K562 (cell line): Measurements from ENCODE around the gene PALLD. TPM values are rescaled to one million over a fixed set of nuclear protein-coding genes. Genes with fewer than 3 reads are reported as not detected.

Source experiments
- ATAC-seq: fragments of 200-7000 bp; cut with Tn5 transposase; 3 replicates; pipeline ENCODE4 v1.9.1; 2020; ENCODE audit warnings: moderate library complexity
- BruUV-seq: library from RNA; stranded (reverse); fragments of 400-500 nt; replicated peaks from 2 replicates; lab custom pipeline; 2021; lab: Mats Ljungman, UMichigan
- CTCF ChIA-PET: fragments of 300-600 bp; formaldehyde crosslinking; extraction: SDS; loops from one replicate; lab custom pipeline; 2021; ENCODE audit warnings: low intra/inter-chr PET ratio; lab: Yijun Ruan, JAX
- POLR2A ChIA-PET: fragments of 300-600, 350-650 bp; sonication (Branson Sonifier 250); formaldehyde crosslinking; extraction: SDS; loops from one replicate; lab custom pipeline; 2021; ENCODE audit warnings: antibody characterized with exemption, inconsistent platforms; lab: Yijun Ruan, JAX
- DNase-seq, 4 experiments: peaks; one replicate each; pipeline versions ENCODE4 v3.0.0 to v3.0.0-alpha.2; 2011 to 2018; ENCODE audit warnings: low spot score in 3 of 4, mixed read lengths in 3 of 4; ENCODE audit errors: extremely low read depth in 1 of 4
- FAIRE-seq: peaks from 2 replicates; lab custom pipeline; 2011; peaks lifted over from hg19 to GRCh38; lab: Jason Lieb, UNC
- H2AFZ ChIP-seq: 2 replicates; pipeline ENCODE4 v1.6.0; 2011; ENCODE audit warnings: low read depth, low read length, control low read depth, inconsistent platforms
- H3K27ac ChIP-seq: fragments of 200-600 bp; 3 replicates; pipeline ENCODE4 v1.8.0; 2011; ENCODE audit warnings: low read depth, mild to moderate bottlenecking, control low read depth, inconsistent platforms, low read length, moderate library complexity, mixed read lengths; ENCODE audit errors: extremely low read depth
- H3K27me3 ChIP-seq, 2 experiments: fragments of 300-600 bp in 1 of 2; 2 replicates in 1 of 2; 3 replicates in 1 of 2; pipeline versions ENCODE4 v1.6.0 to v1.8.0; 2011; ENCODE audit warnings: inconsistent platforms in 2 of 2, low read length in 2 of 2, mild to moderate bottlenecking in 1 of 2, mixed read lengths in 1 of 2, moderate library complexity in 1 of 2; ENCODE audit not compliant: control insufficient read depth in 2 of 2, insufficient read depth in 2 of 2
- H3K36me3 ChIP-seq: fragments of 300-600 bp; 3 replicates; pipeline ENCODE4 v1.8.0; 2011; ENCODE audit warnings: mild to moderate bottlenecking, low read length, inconsistent platforms; ENCODE audit not compliant: control insufficient read depth, insufficient read depth
- H3K4me1 ChIP-seq, 2 experiments: fragments of 200-600 bp in 1 of 2; replicated peaks in 1 of 2; 2 replicates in 1 of 2; 3 replicates in 1 of 2; pipeline versions ENCODE4 v1.5.1 to v1.8.0; 2011; ENCODE audit warnings: inconsistent platforms in 2 of 2, low read length in 2 of 2, mild to moderate bottlenecking in 1 of 2, mixed read lengths in 1 of 2, moderate library complexity in 1 of 2; ENCODE audit not compliant: control insufficient read depth in 2 of 2, insufficient read depth in 2 of 2
- H3K4me2 ChIP-seq: 2 replicates; pipeline ENCODE4 v1.6.1; 2011; ENCODE audit warnings: low read length, control low read depth, inconsistent platforms, mixed read lengths; ENCODE audit not compliant: insufficient read depth
- H3K4me3 ChIP-seq: fragments of 200-600 bp; sonication (generic), shearing (Covaris generic); 2 replicates; pipeline ENCODE4 v1.5.1; 2016; ENCODE audit warnings: control low read depth, inconsistent platforms
- H3K79me2 ChIP-seq: fragments of 200-600 bp; 3 replicates; pipeline ENCODE4 v1.8.0; 2011; ENCODE audit warnings: low read length, inconsistent platforms; ENCODE audit not compliant: control insufficient read depth, insufficient read depth
- H3K9ac ChIP-seq, 2 experiments: 2 replicates each; pipeline versions ENCODE4 v1.6.0 to v1.6.1; 2011; ENCODE audit warnings: low read depth in 2 of 2, low read length in 2 of 2, control low read depth in 1 of 2, inconsistent platforms in 1 of 2, mild to moderate bottlenecking in 1 of 2, mixed read lengths in 1 of 2; ENCODE audit not compliant: insufficient read depth in 1 of 2
- H3K9me1 ChIP-seq: one replicate; pipeline ENCODE4 v1.6.0; 2011; ENCODE audit warnings: inconsistent platforms, mild to moderate bottlenecking, low read length, moderate library complexity; ENCODE audit not compliant: control insufficient read depth, insufficient read depth
- H3K9me3 ChIP-seq: replicated peaks from 2 replicates; pipeline ENCODE4 v1.5.1; 2011; ENCODE audit warnings: low read depth, low read length, inconsistent platforms; ENCODE audit not compliant: control insufficient read depth, insufficient read depth
- H4K20me1 ChIP-seq: replicated peaks from 2 replicates; pipeline ENCODE4 v1.6.1; 2011; ENCODE audit warnings: low read length, inconsistent platforms, mixed read lengths; ENCODE audit not compliant: control insufficient read depth, insufficient read depth
- ARID1B ChIP-seq: fragments of 450-650 bp; IDR thresholded peaks from 2 replicates; pipeline ENCODE4 v1.6.1; 2016; ENCODE audit warnings: antibody characterized with exemption, mild to moderate bottlenecking, inconsistent platforms
- BRF2 ChIP-seq: IDR thresholded peaks from 3 replicates; pipeline ENCODE4 v1.6.1; 2011; ENCODE audit warnings: borderline replicate concordance, mild to moderate bottlenecking; ENCODE audit not compliant: insufficient read length, insufficient read depth
- CC2D1A ChIP-seq: fragments of 450-650 bp; IDR thresholded peaks from 2 replicates; pipeline ENCODE4 v1.6.1; 2017; ENCODE audit warnings: mild to moderate bottlenecking
- MECOM ChIP-seq: fragments of 250-450 bp; sonication (Bioruptor Pico); IDR thresholded peaks from 2 replicates; pipeline ENCODE4 v1.8.0; 2022; ENCODE audit warnings: inconsistent platforms
- NCOA1 ChIP-seq: fragments of 450-650 bp; IDR thresholded peaks from 2 replicates; pipeline ENCODE4 v1.6.1; 2016; ENCODE audit warnings: low read depth
- SRSF3 ChIP-seq: fragments of 200-400 bp; formaldehyde crosslinking; IDR thresholded peaks from 2 replicates; pipeline ENCODE4 v1.6.1; 2016; ENCODE audit warnings: mild to moderate bottlenecking, low read length, moderate library complexity; ENCODE audit not compliant: insufficient read depth
- STAT5B ChIP-seq: fragments of 250-450 bp; sonication (Bioruptor Pico); IDR thresholded peaks from 2 replicates; pipeline ENCODE4 v1.8.0; 2021; ENCODE audit warnings: mild to moderate bottlenecking, inconsistent platforms
- ZNF124 ChIP-seq: sonication (generic); formaldehyde crosslinking; IDR thresholded peaks from 2 replicates; pipeline ENCODE4 v1.8.1; 2022; ENCODE audit warnings: missing genetic modification reagents
- ZNF280B ChIP-seq: fragments of 250-450 bp; sonication (Bioruptor Pico); IDR thresholded peaks from 2 replicates; pipeline ENCODE4 v1.5.1; 2021; ENCODE audit warnings: mild to moderate bottlenecking
- WGBS: fragments of 100-300 bp; shearing (Covaris generic); methylation state at CpG from one replicate; pipeline ENCODE4 v1.1.6; 2016; ENCODE audit warnings: low coverage, mixed read lengths; ENCODE audit not compliant: insufficient coverage; ENCODE audit errors: missing lambda C conversion rate; 5-methylcytosine and 5-hydroxymethylcytosine counted together
- in situ Hi-C: fragments of 300-500 bp; cut with MboI; formaldehyde crosslinking; loops from 4 replicates; pipeline ENCODE4 v1.15.0; 2018; ENCODE audit warnings: inconsistent platforms, mixed read lengths
- intact Hi-C: fragments of 100-400 bp; cut with micrococcal nuclease; formaldehyde crosslinking; loops from 2 replicates; pipeline ENCODE4 v1.14.2; 2022
- polyA plus RNA-seq, 8 experiments: library from polyadenylated mRNA; depleted of rRNA in 4 of 8; stranded (reverse) in 5 of 8; unstranded in 3 of 8; fragments of >200 nt; fragmentation: Nextera tagmentation in 2 of 8; fragmentation: Illumina TruSeq in 1 of 8; extraction: Ambion mirVana in 2 of 8; extraction: Trizol in 1 of 8; gene quantifications; 2 replicates each; pipeline versions ENCODE4 v1.2.1 to v1.2.3, GENCODE V29; 2011 to 2014; ENCODE audit warnings: inconsistent platforms in 1 of 8, missing spikeins in 1 of 8
- total RNA-seq, 7 experiments: library from RNA; depleted of rRNA in 6 of 7; stranded (reverse); fragments of >200 nt in 6 of 7; fragmentation: Illumina TruSeq in 2 of 7; extraction: Trizol in 2 of 7; gene quantifications; 2 replicates each; pipeline versions ENCODE4 v1.2.1 to v1.2.3, GENCODE V29; 2011 to 2021; ENCODE audit warnings: low replicate concordance in 1 of 7
- TF ChIP-seq, protein P1 (sequence below), 2 experiments: fragments of 450-650 bp in 1 of 2; sonication (generic) in 1 of 2; formaldehyde crosslinking in 1 of 2; IDR thresholded peaks in 1 of 2; conservative IDR thresholded peaks in 1 of 2; 2 replicates each; pipeline versions ENCODE4 v1.6.1 to v1.8.1; 2016 to 2023; ENCODE audit warnings: mild to moderate bottlenecking in 2 of 2, moderate library complexity in 2 of 2, inconsistent platforms in 1 of 2, missing genetic modification reagents in 1 of 2

The PALLD gene
- total and polyA plus RNA-seq, 9 of the 15 experiments (the other 6 are each of a cell fraction or from before 2014, with no cell fraction given) = 0.01 to 0.35 (median 0.06) TPM; not detected in 3

- no peaks in the 10 kb centered on the region for H3K9me1 ChIP-seq
- CTCF ChIA-PET = no interaction called here
- no peak overlapping the region for H2AFZ ChIP-seq
- WGBS = 38% methylated on average over 5 of the region's 5 CpGs
- no peaks in the 10 kb centered on the region for H3K79me2 ChIP-seq
- no peaks in the 10 kb centered on the region for H4K20me1 ChIP-seq
- H3K4me3 ChIP-seq = no peak overlapping the region
- H3K4me1 ChIP-seq = no peaks in the 10 kb centered on the region
- no peak overlapping the region for H3K4me2 ChIP-seq
- in situ Hi-C loops = no loop called here
- no peaks in the 10 kb centered on the region for H3K9me3 ChIP-seq
- no peak for FAIRE-seq
- 0 out of 5 replicates have a peak, but pooled peaks cover 0 to 2% of the 10 kb centered on the region in 2 experiments for H3K27me3 ChIP-seq
- H3K9ac ChIP-seq = no peak overlapping the region
- DNase-seq = no peak
- BruUV-seq = no TSS peak
- H3K36me3 ChIP-seq = no peaks in the 10 kb centered on the region
- intact Hi-C loops = no loop called here
- POLR2A ChIA-PET = no interaction called here
- H3K27ac ChIP-seq = no peak overlapping the region
- TF ChIP-seq ARID1B (no peak), NCOA1 (no peak), CC2D1A (no peak)
- TF ChIP-seq, all 486 proteins: peak for 0
- ATAC-seq = no peak
Observed at GRCh38 chr4:168822481-168822880, 325.6 kb downstream of the PALLD start.

- DNase-seq (no peak), ATAC-seq (no peak), FAIRE-seq (no peak)
- H3K9me3 ChIP-seq = no peaks in the 10 kb centered on the region
- no peaks in the 10 kb centered on the region; a peak in 1 of 5 replicates for H3K4me1 ChIP-seq
- no peak overlapping the region for H3K4me3 ChIP-seq
- WGBS = 10% methylated on average over 3 of the region's 3 CpGs
- no peaks in the 10 kb centered on the region for H3K36me3 ChIP-seq
- POLR2A ChIA-PET = no interaction called here
- CTCF ChIA-PET = no interaction called here
- H3K79me2 ChIP-seq = no peaks in the 10 kb centered on the region
- in situ Hi-C loops = no loop called here
- intact Hi-C loops = no loop called here
- no peak overlapping the region for H3K9ac ChIP-seq
- no peaks in the 10 kb centered on the region for H4K20me1 ChIP-seq
- H3K4me2 ChIP-seq = no peak overlapping the region
- no peaks in the 10 kb centered on the region for H3K9me1 ChIP-seq
- BruUV-seq = no TSS peak
- no peak overlapping the region for H3K27ac ChIP-seq
- H3K27me3 ChIP-seq = peaks cover 0 to 5% of the 10 kb centered on the region in 2 experiments; a peak in 1 of 5 replicates
- no peak overlapping the region for H2AFZ ChIP-seq
- no peak for TF ChIP-seq STAT5B (CRISPR knock-in tag)
- TF ChIP-seq, protein P1, sequence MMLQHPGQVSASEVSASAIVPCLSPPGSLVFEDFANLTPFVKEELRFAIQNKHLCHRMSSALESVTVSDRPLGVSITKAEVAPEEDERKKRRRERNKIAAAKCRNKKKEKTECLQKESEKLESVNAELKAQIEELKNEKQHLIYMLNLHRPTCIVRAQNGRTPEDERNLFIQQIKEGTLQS (IDR thresholded peaks at IDR 0.05) = no peak
- TF ChIP-seq, protein P1 (CRISPR knock-in tag; conservative IDR thresholded peaks at IDR 0.05) = no peak
- no peak for TF ChIP-seq MECOM (CRISPR knock-in tag)
- no peak for TF ChIP-seq ZNF280B (CRISPR knock-in tag)
- no peak for TF ChIP-seq ZNF124 (CRISPR knock-in tag)
- TF ChIP-seq SRSF3 = no peak
- TF ChIP-seq BRF2 = no peak
Observed at GRCh38 chr4:168825975-168826374, 329.1 kb downstream of the PALLD start.
